Activated CD4-positive, CD25-positive, alpha-beta regulatory T cell treated with anti-CD3 and anti-CD28 coated beads, Interleukin-2, amount 50 U/mL, for 16 hours (primary cell): ENCODE data around the gene KLHL29.

ENCODE experiments used
- DNase-seq: peaks from one replicate; pipeline ENCODE4 v3.0.0-alpha.2; 2020; ENCODE audit warnings: low read depth, low spot score

The KLHL29 gene

DNA sequence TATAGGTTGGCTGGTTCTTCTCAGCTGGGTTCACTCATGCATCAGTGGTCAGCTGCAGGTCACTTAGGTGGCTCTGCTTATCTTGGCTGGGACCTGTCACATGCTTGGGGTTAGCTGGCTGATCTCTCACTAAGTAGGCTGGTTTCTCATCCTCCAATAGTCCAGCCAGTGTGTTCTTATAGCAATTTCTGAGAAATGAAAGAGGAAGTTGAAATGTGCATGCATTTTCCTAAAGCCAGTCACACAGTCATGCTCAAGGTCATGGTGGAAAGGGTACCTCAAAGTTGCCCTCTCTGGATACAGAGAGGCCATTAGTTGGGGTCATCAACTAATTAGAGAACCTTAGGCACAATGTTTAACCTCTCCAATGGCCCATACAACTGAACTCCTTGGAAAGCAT lies 64.4 kb downstream of the KLHL29 start:
- no peak for DNase-seq

DNA sequence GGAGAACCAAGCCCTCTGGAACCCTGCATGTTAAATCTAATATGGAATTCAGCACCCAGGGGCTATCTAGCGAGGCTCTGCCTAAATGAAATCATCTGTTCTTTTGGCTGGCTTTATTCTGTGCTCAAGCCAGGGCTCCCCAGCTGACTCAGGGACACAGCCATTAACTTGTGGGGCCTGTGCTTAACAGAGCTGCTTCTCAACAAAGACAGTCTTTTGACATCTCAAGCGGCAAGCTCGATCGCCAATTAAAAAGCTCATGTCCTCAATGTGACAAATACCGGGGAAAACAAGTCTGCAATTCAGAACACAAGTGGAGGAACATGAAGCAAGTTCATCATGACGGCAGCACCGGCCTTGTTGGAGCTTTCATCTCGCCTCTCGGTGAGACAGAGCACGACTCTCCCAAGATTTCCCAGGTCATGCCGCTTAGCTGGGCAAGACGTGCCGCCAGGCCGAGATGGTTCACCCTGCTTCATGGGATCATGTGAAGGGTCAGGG lies 64.9 kb downstream of the KLHL29 start:
- DNase-seq, result no peak

DNA sequence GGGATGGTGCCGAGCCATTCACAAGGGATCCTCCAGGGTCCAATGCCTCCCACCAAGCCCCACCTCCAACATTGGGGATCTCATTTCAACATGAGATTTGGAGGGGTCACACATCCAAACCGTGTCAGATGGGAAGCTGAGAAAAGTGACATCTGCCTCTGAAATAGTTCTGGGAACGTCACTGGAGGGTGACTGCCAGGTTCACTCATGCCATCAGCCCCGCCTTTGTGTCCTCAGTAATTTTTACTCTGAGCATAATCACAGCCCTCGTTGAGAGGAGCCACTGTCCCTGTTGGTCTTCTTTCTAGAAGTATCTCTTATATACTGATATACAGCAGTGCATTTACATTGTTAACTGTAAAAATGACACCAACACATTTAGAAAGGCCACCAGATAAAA lies 67.4 kb downstream of the KLHL29 start:
- DNase-seq, result no peak

DNA sequence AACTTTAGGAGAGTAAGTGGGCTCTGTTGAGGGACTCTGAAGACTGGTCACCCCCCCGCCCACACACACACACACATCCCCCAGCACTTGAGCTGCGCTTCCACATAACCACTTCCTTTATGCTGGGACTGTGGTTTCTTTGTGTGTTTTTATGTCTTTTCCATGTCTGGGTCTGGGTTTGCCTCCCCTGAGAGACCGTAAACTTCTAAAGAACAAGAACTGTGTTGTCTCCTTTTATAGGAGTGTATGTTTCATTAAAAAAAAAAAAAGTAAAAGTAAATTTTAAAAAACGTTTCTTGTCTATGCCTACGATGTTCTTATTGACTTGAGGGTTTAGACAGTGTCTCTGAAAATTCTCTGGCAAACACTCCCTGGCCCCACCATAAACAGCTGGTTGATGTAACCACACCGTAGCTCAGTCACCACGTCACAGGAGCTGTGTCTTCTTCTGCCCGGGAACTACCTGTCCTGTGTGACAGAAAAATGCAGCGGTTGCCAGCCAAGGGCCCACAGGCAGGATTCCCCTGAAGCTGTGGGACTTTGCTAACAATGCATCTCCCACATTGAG lies 68.0 kb downstream of the KLHL29 start:
- no peak for DNase-seq

DNA sequence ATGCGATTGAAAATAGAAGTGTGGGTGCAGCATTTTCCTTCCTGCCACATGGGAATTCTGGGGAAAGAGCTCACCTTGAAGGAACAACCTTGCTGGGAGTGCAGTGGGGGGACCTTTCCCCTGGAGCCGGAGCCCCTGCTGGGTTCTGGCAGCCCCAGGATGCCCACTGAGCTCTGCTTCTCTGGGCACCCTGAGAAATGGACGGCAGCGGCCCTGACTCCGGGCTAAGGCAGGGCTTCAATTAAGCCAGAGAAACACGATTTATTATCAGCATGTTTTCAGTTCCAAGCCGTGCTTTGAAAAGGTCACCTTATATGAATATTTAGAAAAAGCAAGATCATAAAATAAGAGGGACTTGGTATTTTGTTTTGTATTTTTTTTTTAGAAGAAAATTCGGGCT lies 68.5 kb downstream of the KLHL29 start:
- DNase-seq, result no peak

DNA sequence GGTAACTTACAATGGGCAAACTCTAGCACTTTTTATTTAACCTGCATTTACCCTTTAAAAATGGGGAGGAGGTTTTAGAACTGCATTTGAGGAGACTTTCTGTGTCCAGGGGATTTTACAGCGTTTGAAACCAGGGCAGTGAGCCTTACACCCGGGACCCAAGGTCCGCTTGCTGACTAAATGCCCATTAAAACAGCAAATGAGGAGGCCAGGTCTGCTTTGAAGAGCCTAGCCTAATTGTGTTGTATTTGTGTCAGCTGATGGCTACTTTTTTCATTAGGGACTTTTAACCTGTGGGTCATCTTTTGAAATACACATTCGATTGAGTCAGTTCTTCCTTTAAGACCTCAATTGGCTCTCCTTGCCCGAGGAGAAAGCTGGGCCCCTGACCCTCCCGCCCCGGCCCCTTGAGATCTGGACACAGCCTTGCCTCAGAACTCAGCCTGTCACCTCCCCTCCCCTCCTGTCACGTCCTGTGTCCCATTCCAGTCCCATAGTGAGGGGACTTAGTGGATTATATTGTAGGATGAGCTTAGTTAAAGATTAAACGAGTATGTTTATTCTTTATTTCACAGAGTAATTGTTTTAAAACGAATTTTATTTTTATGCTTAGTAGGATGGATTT lies 69.0 kb downstream of the KLHL29 start:
- DNase-seq, result no peak

DNA sequence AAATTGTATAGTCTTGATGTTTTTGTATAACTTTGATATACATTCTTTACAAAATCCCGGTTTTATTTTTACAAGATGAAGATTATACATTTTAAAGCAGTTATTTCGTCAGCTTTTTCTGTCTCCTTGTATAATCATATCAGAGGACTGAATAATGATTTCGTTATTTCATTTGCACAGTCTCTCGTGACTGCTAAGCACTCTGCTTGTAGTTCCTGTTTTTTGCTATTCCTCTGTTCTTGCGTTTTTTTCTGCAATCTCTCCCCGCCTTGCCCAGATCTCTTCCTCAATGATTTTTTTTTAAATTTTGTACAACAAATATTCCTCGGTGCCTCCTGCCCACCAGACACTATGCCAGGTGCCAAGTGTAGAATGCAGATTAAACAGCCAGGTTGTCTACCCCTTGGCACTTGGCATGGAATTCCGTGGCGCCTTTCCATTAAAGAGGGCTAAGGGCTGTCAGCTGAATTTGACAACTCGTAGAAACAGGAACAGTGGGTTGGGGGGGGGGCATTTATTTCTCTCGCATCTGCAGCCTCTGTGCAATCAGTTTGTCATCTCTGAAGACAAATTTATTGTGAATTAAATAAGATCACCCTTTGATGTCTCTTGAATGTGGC lies 69.6 kb downstream of the KLHL29 start:
- DNase-seq, result no peak

DNA sequence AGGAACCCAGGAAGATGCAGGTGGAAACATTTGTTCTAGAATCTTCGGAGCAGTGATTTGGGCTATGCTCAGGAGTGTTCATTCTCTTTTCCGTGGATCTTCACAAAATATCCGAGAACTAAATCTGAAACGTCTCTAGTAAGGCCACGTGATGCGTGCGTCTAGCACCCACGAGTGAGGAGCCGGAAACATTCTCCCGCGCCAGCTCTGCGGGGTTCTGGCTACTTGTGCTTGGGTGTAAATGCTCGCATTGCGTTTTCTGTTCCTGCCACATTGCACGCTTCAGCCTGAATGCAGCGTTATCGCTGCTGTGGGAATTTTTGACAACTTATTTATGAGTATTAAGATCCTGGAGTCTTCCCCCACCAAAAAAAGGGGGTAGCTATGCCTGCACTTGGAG lies 71.4 kb downstream of the KLHL29 start:
- no peak for DNase-seq

DNA sequence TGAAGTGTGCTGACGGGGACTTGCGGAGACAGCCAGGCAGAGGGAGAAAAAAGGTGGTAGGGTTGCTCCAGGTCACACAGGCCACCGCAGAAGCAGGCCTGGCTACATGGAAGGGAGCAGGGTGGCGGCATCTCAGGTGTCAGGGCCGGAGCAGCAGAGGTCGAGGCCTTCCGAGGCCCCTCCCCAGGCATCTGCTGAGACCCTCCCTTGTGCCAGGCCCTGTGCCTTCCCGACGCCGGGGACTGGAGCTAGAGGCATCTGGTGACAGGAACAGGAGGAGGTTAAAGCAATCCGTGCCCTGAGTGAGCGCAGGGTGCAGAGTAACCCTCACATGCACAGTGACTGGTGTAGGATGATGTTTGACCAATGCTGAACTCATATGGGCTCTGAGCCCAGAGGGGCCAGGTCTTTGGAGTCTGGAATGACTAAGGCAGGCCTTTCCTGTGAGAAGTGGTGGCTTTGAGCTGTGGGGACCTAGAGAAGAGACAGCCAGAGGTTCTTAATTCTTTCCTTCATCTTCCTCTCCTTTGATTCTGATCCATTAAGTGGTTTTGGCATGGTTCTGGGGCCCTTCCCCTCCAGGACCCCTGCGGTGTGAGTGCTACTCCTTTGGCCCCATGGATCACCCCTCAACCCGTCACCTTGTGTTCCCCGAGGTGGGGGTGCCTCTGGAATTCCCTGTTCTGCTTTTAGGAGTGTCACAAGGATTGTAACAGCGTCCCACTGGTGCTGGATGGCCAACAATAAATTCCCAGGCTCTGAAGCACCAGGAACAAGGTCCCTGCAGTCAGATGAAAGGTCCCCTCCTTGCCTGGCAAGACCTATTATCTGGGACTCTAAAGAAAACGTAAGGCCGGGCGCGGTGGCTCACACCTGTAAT lies 72.1 kb downstream of the KLHL29 start:
- DNase-seq, result no peak

DNA sequence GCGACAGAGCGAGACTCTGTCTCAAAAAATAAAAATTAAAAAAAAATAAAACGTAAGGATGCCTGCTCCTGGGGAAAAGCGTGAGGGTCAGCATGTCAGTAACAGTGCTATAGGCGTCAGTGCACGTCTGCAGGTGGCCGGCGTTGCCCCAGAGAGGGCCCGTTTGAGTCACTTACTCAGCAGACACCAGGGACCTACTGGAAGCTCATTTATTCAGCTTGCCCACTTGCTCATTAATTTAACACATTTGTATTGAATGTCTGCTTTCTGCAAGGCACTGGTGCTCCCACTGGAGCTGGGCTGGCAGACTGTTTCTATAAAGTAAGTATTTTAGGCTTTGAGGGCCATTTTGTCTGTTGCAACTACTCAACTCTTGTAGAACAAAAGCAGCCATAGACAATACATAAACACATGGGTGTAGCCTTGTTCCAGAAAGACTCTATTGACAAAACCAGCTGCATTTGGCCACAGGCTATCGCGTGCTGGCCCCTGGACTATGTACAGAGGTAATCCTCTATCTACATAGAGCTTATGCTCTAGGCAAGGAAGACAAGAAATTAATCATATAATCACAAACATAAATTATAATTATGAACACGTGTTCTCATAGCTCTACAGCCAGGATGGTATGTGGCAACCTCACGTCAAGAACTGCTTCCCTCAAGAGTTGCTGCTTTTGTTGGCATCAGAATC lies 73.2 kb downstream of the KLHL29 start:
- DNase-seq, result no peak

DNA sequence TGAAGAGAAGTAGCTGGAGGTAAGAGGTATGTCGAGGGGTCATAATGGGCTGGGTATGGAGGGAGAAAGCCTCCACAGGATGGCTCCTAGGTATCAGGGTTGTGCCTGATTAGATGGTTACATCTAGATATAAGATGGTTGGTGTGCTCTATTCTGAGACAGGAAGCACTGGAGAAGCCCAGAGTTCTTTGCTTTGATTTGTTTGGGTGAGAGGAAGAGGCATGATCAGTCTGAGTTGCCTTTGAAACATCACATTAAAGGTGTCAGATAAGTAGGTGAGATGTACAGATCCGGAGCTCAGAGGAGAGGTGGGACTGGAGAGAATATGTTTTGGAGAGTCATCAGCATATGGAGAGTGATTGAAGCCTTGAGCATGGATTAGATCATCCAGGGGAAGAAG lies 74.1 kb downstream of the KLHL29 start:
- DNase-seq, result no peak

DNA sequence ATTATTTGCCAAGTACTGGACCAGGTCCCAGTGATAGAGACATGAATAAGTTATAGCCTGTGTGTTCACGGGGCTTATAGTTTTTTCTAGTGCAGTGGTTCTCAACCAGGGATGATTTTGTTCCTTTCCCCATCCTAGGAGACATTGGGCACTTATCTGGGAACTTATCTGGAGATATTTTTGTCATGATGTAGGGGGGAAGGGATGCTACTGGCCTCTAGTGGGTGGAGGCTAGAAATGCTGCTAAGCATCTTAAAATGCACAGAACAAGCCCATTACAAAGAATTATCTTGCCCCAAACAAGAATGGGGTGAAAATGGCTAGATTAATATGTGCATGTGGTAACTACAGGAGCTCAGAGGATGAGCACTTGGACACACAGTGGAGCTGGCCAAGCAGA lies 75.2 kb downstream of the KLHL29 start:
- DNase-seq, result no peak

DNA sequence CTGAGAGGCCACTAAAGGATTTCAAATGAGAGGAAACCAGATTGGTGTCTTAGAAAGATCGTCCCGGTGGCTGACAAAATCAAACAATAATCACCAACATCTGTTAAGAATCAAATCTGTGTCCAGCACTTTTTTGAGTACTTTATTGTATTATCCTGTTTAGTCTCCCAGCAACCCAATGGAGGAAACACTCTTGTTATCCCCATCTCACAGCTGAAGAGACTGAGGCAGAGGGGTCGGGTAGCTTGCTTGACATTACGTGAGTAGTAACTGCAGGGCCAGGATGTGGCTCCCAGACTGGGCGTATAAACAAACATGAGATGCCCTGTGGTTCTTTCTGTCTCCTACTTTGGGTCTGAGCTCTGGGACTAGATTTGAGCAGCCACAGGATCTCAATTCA lies 76.0 kb downstream of the KLHL29 start:
- no peak for DNase-seq

DNA sequence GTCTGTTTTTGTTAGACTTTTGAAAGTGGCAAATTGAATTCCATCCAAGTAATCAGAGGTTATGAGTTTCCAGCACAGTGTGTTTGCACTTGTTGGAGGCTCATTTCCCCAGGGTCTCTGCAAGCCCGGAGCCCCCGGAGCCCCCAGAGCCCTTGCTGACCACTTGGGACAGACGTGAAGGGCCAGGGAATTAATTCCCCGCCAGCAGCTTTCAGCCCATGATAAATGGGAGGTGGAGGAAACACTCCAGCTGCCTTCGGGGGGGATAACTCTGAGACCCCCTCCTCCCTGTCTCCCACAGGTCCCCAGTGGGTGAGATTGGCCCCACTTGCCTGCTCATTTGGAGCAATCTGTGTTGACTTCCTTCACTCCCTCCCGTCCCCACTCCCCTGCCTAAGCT lies 79.2 kb downstream of the KLHL29 start:
- no peak for DNase-seq

DNA sequence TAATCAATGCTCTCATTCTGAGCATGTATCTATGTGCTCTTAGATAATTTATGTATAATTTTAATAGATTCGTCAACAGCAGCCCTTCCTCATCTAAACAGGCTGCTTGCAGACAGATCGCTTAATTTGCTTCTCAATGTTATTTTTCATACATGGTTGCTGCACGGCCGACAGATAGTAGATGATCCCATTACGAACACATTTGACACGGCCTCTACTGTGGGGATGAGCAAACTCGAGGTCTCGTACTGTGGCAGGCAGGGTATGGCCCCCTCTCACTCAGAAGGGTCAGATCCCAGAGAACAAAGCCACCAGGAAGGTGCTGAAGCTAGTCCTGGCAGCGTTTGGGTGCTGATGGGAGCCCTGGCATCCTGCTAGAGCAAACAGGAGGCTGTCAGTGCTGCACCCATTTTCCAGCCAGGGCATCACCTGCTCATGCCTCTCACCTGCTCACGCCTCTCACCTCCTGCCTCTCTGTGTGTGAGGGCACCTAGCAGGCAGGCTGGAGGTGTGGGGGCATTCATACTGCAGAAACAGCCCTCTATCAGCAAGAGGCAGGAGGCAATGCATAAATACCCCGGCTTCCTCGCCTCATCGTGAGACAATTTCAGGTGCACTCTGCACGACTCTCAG lies 80.0 kb downstream of the KLHL29 start:
- no peak for DNase-seq

DNA sequence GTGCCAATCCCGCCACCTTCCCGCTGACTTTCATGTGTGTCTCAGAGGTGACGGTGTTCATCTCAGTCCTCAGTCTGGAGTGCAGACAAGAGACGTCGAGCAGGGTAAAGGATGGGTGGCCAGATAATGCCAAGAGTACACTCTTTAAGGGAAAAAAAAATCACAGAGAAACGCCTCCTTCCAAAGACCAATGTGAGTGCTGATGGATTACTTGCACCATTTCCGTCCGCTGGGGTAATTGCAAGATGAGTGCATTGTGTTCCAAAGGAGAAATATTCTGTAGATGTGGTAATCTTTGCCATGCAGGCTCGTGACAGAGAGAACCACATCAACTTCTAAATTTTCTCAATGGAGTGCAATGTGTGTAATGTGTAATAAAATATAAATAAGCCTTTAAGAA lies 81.0 kb downstream of the KLHL29 start:
- DNase-seq, result no peak

DNA sequence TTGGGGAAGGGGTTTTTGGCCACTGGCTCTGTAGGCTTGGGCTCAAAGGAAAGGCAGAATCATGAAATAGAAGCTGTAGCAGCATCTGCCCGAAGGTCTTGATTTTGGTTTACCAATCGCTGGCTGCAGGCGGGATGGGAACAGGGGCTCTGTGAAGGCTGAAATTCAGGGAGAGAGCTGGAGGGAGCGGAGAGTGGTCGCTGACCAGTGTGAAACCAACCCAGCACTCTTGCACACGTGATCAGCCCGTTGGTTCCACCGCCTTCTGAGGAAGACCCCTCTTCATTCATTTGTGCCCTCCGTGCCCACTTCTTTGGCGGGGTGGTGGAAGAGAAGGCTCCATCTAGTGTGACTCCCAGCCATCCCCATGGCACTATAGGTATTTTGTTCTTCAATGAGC lies 82.6 kb downstream of the KLHL29 start:
- DNase-seq, result no peak

DNA sequence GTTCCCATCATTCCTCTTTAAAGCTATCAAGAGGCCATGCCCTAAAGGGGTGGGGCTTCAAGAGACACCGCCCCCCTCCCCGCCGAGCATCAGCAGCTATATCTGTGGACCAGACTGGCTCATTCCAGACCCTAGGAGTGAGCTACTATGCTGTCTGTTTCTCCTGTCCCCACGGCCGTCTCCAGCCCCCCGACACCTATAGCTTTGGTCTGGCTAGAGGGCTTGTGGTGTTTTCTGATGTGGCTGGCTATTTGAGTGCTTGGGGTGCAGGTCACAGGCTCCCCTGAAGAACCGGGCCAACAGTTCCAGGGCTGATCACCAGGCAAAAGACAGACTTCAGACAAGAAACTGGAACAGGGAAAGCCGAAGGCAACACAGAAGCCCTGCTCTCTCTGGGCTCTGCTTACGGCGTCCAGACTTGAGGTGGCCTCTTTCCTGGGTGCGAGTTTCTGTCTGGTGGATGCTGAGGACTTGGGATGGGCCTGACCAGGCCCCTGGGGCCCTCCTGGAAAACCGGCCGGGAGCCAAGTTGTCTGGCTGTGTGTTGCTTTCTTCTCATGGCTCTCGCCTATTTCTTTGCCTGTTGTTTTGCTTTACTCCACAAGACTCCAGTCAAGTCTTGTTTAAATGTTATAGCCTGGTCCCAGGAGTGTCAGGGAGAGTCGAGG lies 83.6 kb downstream of the KLHL29 start:
- no peak for DNase-seq

DNA sequence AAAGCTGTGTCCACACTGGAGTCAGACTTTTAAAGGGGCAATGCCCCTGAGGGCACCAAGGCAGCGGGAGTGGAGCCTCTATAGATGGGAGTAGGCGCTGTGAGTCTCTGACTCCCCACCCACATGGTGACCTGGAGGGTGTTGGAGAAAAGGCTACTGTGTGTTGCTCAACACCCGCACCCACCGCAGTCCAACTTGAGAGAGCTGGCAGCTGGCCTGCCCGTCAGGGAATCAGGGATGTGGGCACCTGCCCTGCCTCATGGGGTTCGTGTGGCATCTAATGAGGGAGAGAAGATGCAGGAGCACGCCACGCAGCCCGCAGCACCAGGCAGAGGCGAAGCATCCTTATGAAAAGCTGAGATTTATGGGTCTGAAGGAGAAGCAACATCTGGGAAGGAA lies 84.2 kb downstream of the KLHL29 start:
- no peak for DNase-seq

DNA sequence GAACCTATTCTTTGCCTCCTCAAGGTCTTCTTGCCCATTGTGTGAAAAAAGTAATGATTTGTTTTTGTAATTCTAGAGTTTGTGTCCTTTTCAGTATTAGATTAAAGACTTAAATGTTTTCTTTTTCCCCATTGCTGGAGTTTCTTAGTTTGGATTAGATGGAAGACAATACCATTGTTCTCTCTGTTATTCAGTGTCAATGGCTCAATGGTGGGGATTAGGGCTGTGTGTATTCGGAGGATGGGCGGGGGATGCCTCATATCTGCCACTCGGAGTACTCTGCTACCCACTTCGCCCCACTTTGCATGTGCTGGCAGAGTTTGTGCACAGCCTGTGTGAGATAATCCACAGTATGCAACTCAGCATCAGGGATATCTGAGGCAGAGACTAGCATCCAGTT lies 90.1 kb downstream of the KLHL29 start:
- DNase-seq, result no peak

DNA sequence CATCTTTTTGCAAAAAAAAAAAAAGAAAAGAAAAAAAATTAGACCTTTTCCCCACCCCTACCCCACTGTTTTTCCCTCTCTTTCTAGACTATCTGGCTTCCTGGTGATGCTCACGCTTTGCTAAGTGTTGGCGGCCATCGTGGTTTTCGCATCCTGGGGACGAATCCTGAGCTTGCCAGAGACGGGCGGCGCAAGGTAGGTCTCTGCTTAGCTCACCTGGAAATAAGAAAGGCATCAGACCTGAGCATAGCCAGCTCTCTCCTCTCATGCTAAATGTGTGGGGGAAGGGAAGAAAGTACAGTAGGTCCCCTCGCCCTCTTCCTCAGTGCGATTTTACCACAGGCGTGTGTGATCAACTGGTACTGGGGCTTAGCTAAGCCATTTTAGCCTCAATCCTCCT lies 90.5 kb downstream of the KLHL29 start:
- DNase-seq, result no peak
